Mucosa of gallbladder (tissue), 1 donor: ENCODE results near the gene CDC37. TPM values are rescaled to one million over a fixed set of nuclear protein-coding genes. Genes with fewer than 3 reads are reported as not detected.

Experiments
- DNase-seq: peaks from one replicate; pipeline ENCODE4 v3.0.0-alpha.2; 2020; ENCODE audit warnings: low spot score
- total RNA-seq: library from RNA; stranded (reverse); gene quantifications from one replicate; pipeline ENCODE4 v1.2.1, GENCODE V29; 2021
- donor health status: DM: no; HTN: no; CAD: no.

CDC37 gene
- total RNA-seq, 1 donor from 2014 or later: 138 TPM

- DNase-seq: no peak
Measured at GRCh38 chr19:10353793-10354391, 49.5 kb downstream of the CDC37 start.

DNA sequence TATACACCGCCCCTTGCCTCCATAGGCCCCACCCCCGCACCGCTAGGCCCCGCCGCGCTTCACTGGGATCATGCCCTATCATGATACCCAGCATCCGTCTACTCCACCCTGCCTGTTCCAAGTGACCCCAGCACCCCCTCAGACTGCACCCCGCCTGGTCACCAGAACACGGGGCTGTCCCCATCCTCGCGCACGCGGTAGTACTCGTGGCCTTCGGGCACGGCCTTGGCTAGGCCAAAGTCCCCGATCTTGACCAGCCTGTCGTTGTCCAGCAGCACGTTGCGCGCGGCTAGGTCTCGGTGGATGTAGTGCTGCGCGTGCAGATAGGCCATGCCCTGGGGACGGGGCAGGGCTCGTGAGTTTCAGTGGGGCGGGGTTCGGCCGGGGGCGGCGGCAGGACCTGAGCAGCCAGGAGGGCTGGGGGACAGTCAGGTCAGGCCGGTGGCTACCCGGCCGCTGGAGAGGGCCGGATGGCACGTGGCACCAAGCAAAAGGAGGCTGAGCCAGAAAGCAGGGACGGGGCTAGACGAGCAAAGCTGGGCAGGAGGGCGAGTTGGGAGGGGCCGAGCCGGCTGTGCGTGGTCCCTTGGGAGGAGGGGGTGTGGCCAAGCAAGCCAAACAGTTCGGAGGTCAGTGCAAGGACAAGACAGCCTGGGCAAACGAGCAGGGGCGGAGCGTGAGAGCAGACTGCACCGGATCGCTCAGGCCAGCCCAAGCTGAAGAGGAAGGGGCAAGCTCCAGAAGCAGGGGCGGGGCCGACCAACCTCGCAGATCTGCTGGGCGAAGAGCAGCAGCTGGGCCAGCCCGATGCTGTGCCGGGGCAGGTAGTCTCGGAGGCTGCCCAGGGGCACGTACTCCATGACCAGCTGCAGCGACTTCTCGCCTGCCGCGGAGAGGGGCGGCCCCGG is 50.3 kb downstream of the CDC37 start:
- peak; percentile 25 for DNase-seq

DNA sequence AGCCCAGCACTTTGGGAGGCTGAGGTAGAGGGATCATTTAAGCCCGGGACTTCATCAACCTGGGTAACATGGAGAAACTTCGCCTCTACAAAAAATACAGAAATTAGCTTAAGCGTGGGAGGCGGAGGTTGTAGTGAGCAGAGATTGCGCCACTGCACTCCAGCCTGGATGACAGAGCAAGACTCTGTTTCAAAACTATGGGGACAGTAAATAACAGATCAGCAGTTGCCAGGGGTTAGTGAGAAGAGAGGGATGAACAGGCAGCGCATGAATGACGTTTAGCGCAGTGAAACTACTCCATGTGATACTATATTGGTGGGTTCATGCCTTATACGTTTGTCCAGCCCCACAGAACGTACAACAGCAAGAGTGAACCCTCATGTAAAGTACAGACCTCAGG is 56.8 kb downstream of the CDC37 start:
- DNase-seq: no peak

DNA sequence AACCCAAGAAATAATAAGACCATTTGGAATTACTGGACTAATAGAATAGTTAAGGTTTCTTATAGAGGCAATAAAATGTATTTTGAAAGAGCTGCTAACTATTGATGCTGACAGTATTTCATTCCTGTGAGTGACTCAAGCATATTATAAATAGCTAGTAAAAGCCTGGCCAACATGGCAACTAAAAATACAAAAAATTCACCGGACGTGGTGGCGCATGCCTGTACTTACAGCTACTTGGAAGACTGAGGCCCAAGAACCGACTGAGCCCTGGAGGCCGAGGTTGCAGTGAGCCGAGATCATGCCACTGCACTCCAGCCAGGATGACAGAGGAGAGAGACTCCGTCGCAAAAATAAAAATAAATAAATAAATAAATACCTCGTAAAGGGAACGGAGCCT is 58.6 kb downstream of the CDC37 start:
- no peak for DNase-seq

GRCh38 chr19:10343495-10343894 is 59.8 kb downstream of the CDC37 start:
- no peak for DNase-seq

Other genes starting within 250 kb of the CDC37 start
- 44.1 TPM for gene DNMT1, start 208.6 kb downstream of the CDC37 start, total RNA-seq
- gene S1PR2, start 172.2 kb downstream of the CDC37 start, total RNA-seq: 9.5 TPM
- 48.7 TPM for gene MRPL4, start 151.3 kb downstream of the CDC37 start, total RNA-seq
- gene ICAM1, start 132.4 kb downstream of the CDC37 start, total RNA-seq: 8.5 TPM
- gene ICAM4, start 116.6 kb downstream of the CDC37 start, total RNA-seq: 0.72 TPM
- gene ICAM5, start 113.6 kb downstream of the CDC37 start, total RNA-seq: 0.49 TPM
- 7.3 TPM for gene ZGLP1, start 93.7 kb downstream of the CDC37 start, total RNA-seq
- gene FDX2, start 87.5 kb downstream of the CDC37 start, total RNA-seq: 21.8 TPM
- 44.6 TPM for gene RAVER1, start 70.0 kb downstream of the CDC37 start, total RNA-seq
- gene ICAM3, start 63.9 kb downstream of the CDC37 start, total RNA-seq: 14.7 TPM
- 142 TPM for gene TYK2, start 23.0 kb downstream of the CDC37 start, total RNA-seq
- 15.6 TPM for gene PDE4A, start 17.0 kb upstream of the CDC37 start, total RNA-seq
- gene KEAP1, start 99.8 kb upstream of the CDC37 start, total RNA-seq: 81.7 TPM
- 0.20 TPM for gene S1PR5, start 113.9 kb upstream of the CDC37 start, total RNA-seq
- 29.5 TPM for gene ATG4D, start 140.4 kb upstream of the CDC37 start, total RNA-seq
- gene KRI1, start 162.5 kb upstream of the CDC37 start, total RNA-seq: 21.1 TPM
- gene CDKN2D, start 165.4 kb upstream of the CDC37 start, total RNA-seq: 6.2 TPM
- gene AP1M2, start 183.8 kb upstream of the CDC37 start, total RNA-seq: 88.3 TPM
- gene SLC44A2, start 222.0 kb upstream of the CDC37 start, total RNA-seq: 223 TPM